Calu3 (cell line): ENCODE data around the gene STIM2. TPM values are rescaled to one million over a fixed set of nuclear protein-coding genes. Genes with fewer than 3 reads are reported as not detected.

ENCODE experiments used
- BruUV-seq: library from RNA; stranded (reverse); fragments of 400-500 nt; replicated peaks from 2 replicates; lab custom pipeline; 2021; lab: Mats Ljungman, UMichigan
- CTCF ChIA-PET: fragments of 300-600 bp; sonication (Branson Sonifier 250); formaldehyde crosslinking; loops from one replicate; lab custom pipeline; 2022; ENCODE audit warnings: antibody characterized with exemption; lab: Charles Lee
- DNase-seq: peaks from one replicate; pipeline ENCODE4 v3.0.0; 2022
- H3K27ac Mint-ChIP-seq: one replicate; pipeline ENCODE4 v1.8.0; 2022; ENCODE audit warnings: mixed read lengths; ENCODE audit not compliant: unreplicated experiment
- H3K27me3 Mint-ChIP-seq: one replicate; pipeline ENCODE4 v1.8.0; 2022; ENCODE audit warnings: mixed read lengths; ENCODE audit not compliant: unreplicated experiment
- H3K36me3 Mint-ChIP-seq: one replicate; pipeline ENCODE4 v1.8.0; 2022; ENCODE audit warnings: mild to moderate bottlenecking, moderate library complexity, mixed read lengths; ENCODE audit not compliant: insufficient read depth, unreplicated experiment
- H3K4me1 Mint-ChIP-seq: one replicate; pipeline ENCODE4 v1.8.0; 2022; ENCODE audit warnings: mild to moderate bottlenecking, low read depth, mixed read lengths; ENCODE audit not compliant: unreplicated experiment
- H3K4me3 Mint-ChIP-seq: one replicate; pipeline ENCODE4 v1.8.0; 2022; ENCODE audit warnings: mild to moderate bottlenecking, low read depth, moderate library complexity, mixed read lengths; ENCODE audit not compliant: unreplicated experiment
- H3K9me3 Mint-ChIP-seq: one replicate; pipeline ENCODE4 v1.8.0; 2022; ENCODE audit warnings: low read depth, mixed read lengths; ENCODE audit not compliant: unreplicated experiment
- CTCF ChIP-seq: fragments of 200-600 bp; IDR thresholded peaks from one replicate; pipeline ENCODE4 v1.8.0; 2022; ENCODE audit warnings: antibody characterized with exemption; ENCODE audit not compliant: unreplicated experiment
- intact Hi-C: fragments of 100-400 bp; cut with micrococcal nuclease; formaldehyde crosslinking; loops from one replicate; pipeline ENCODE4 v1.10.0; 2022; ENCODE audit not compliant: unreplicated experiment
- total RNA-seq: library from RNA; stranded (reverse); gene quantifications from 2 replicates; pipeline ENCODE4 v1.2.3, GENCODE V29; 2022

Gene STIM2
- total RNA-seq, 1 experiment from 2014 or later, result 24.2 TPM

- BruUV-seq, result no TSS peak
- H3K4me1 Mint-ChIP-seq, result peaks cover 8% of the 10 kb centered on the region
- CTCF ChIA-PET, result no interaction called here
- intact Hi-C loops, result no loop called here
- H3K36me3 Mint-ChIP-seq, result no peaks in the 10 kb centered on the region
- no peak for DNase-seq
- H3K4me3 Mint-ChIP-seq, result no peak overlapping the region
- peaks cover 4% of the 10 kb centered on the region for H3K9me3 Mint-ChIP-seq
- TF ChIP-seq CTCF, result no peak
- H3K27me3 Mint-ChIP-seq, result no peaks in the 10 kb centered on the region
- H3K27ac Mint-ChIP-seq, result no peak overlapping the region
Measured at GRCh38 chr4:27057053-27057452, 196.4 kb downstream of the STIM2 start.

- H3K27ac Mint-ChIP-seq, result no peak overlapping the region
- no TSS peak for BruUV-seq
- H3K27me3 Mint-ChIP-seq, result no peaks in the 10 kb centered on the region
- CTCF ChIA-PET, result no interaction called here
- TF ChIP-seq CTCF, result no peak
- DNase-seq, result no peak
- intact Hi-C loops, result no loop called here
- no peaks in the 10 kb centered on the region for H3K36me3 Mint-ChIP-seq
- H3K4me1 Mint-ChIP-seq, result peaks cover 8% of the 10 kb centered on the region
- H3K4me3 Mint-ChIP-seq, result no peak overlapping the region
- peaks cover 4% of the 10 kb centered on the region for H3K9me3 Mint-ChIP-seq
Measured at GRCh38 chr4:27057662-27058061, 197.0 kb downstream of the STIM2 start.

GRCh38 chr4:27058819-27059406 is 198.3 kb downstream of the STIM2 start:
- no peak for DNase-seq
- Mint-ChIP-seq H3K4me1 (peaks cover 8% of the 10 kb centered on the region), H3K27ac (peak overlapping the region; percentile 79), H3K9me3 (peaks cover 4% of the 10 kb centered on the region), H3K36me3 (no peaks in the 10 kb centered on the region), H3K27me3 (no peaks in the 10 kb centered on the region), H3K4me3 (no peak overlapping the region)
- intact Hi-C loops, result no loop called here
- TF ChIP-seq CTCF, result no peak
- BruUV-seq, result no TSS peak
- CTCF ChIA-PET, result no interaction called here

GRCh38 chr4:27059446-27059845 is 198.8 kb downstream of the STIM2 start:
- TF ChIP-seq CTCF, result no peak
- H3K27ac Mint-ChIP-seq, result peak overlapping the region; percentile 79
- CTCF ChIA-PET, result no interaction called here
- H3K4me3 Mint-ChIP-seq, result no peak overlapping the region
- H3K4me1 Mint-ChIP-seq, result peaks cover 8% of the 10 kb centered on the region
- no peaks in the 10 kb centered on the region for H3K27me3 Mint-ChIP-seq
- H3K9me3 Mint-ChIP-seq, result peaks cover 4% of the 10 kb centered on the region
- no peaks in the 10 kb centered on the region for H3K36me3 Mint-ChIP-seq
- peak; percentile 12 for DNase-seq
- intact Hi-C loops, result no loop called here
- no TSS peak for BruUV-seq
